Stimulated activated naive CD8-positive, alpha-beta T cell treated with anti-CD3 and anti-CD28 coated beads, Interleukin-15, Interleukin-2, amounts not matched to agents 100 ng/mL and 50 ng/mL, for 24 hours (primary cell): Measurements from ENCODE around the gene NCMAP.
"Not testable (repeated sequence)": the region's sequence is repeated elsewhere in the genome, so short reads cannot be mapped to it uniquely, and the experiment has no call there.

Source experiments
- H3K27ac Mint-ChIP-seq: one replicate; pipeline ENCODE4 v1.8.0; 2021; ENCODE audit warnings: mild to moderate bottlenecking, mixed read lengths
- H3K27me3 Mint-ChIP-seq: one replicate; pipeline ENCODE4 v1.8.0; 2021; ENCODE audit warnings: mixed read lengths
- H3K36me3 Mint-ChIP-seq: one replicate; pipeline ENCODE4 v1.8.0; 2021; ENCODE audit warnings: low read depth, mixed read lengths
- H3K4me1 Mint-ChIP-seq: one replicate; pipeline ENCODE4 v1.8.0; 2021; ENCODE audit warnings: low read depth, mixed read lengths
- H3K4me3 Mint-ChIP-seq: one replicate; pipeline ENCODE4 v1.8.0; 2021; ENCODE audit warnings: mild to moderate bottlenecking, mixed read lengths
- H3K9me3 Mint-ChIP-seq: one replicate; pipeline ENCODE4 v1.8.0; 2021; ENCODE audit warnings: mixed read lengths

NCMAP gene

DNA sequence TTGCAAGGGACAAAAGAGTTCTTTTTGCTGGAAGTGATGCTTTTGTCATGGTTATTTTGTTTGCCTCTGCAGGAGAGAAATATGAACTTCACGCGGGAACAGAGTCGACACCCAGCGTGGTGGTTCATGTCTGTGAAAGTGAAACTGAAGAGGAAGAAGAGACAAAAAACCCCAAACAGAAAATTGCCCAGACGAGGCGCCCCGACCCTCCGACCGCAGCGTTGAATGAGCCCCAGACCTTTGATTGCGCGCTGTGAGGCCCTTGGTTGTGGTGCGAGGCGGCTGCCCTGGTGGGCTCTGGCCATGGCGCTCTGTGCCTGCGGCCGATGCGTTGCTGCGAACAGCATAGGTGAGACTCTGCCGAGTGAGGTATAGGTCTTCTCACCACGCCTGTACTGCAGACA, 20.9 kb upstream of the NCMAP start:
- Mint-ChIP-seq H3K9me3 (no peaks in the 10 kb centered on the region), H3K27me3 (no peaks in the 10 kb centered on the region), H3K4me3 (peak overlapping the region; percentile 86), H3K4me1 (peaks cover 86% of the 10 kb centered on the region), H3K27ac (peak overlapping the region; percentile 100), H3K36me3 (peaks cover 51% of the 10 kb centered on the region)

DNA sequence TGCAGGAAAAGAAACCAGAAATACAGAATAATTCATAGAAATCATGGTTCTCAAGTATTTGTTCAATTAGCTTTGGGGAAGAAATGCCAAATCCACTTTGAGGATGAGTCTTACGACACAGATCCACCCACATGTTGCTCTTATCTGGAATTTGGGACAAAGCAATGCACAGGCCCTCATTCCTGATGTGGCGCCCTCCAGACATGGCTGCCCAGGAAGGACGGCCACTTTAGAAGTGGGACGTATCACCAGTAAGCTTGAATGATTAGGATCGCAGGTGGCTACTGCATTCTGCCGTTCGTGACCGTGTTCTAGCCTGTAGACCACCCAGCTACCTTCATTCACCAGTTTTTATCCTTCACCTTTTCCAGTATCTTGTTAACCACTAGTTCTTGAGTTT, 20.1 kb upstream of the NCMAP start:
- Mint-ChIP-seq H3K4me3 (peak overlapping the region; percentile 86), H3K4me1 (peaks cover 89% of the 10 kb centered on the region), H3K9me3 (no peaks in the 10 kb centered on the region), H3K27me3 (no peaks in the 10 kb centered on the region), H3K36me3 (peaks cover 57% of the 10 kb centered on the region), H3K27ac (peak overlapping the region; percentile 100)

DNA sequence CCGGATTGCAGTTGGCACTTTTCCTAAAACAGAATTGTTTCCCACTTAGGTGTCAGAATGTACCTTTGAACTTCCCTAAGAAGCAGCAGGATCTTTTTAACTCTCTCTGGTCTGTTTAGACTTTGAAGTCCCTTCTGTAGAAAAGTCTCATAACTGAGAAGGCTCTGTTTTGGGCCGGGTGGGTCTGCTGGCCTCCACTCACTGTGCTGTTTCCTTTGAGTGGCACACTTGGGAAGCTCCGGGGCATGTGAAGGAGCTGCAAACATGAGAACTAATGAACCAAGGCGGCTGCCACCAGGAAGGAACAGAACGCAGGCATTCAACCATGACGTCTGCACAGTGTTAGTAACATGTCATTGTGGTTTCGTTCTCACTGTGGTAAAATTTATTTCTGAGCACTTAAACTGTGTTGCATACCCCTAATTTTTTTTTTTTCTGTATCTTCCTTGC, 19.5 kb upstream of the NCMAP start:
- H3K4me1 Mint-ChIP-seq: peaks cover 91% of the 10 kb centered on the region
- peak overlapping the region; percentile 86 for H3K4me3 Mint-ChIP-seq
- no peaks in the 10 kb centered on the region for H3K27me3 Mint-ChIP-seq
- peaks cover 52% of the 10 kb centered on the region for H3K36me3 Mint-ChIP-seq
- H3K9me3 Mint-ChIP-seq: no peaks in the 10 kb centered on the region
- peak overlapping the region; percentile 100 for H3K27ac Mint-ChIP-seq

DNA sequence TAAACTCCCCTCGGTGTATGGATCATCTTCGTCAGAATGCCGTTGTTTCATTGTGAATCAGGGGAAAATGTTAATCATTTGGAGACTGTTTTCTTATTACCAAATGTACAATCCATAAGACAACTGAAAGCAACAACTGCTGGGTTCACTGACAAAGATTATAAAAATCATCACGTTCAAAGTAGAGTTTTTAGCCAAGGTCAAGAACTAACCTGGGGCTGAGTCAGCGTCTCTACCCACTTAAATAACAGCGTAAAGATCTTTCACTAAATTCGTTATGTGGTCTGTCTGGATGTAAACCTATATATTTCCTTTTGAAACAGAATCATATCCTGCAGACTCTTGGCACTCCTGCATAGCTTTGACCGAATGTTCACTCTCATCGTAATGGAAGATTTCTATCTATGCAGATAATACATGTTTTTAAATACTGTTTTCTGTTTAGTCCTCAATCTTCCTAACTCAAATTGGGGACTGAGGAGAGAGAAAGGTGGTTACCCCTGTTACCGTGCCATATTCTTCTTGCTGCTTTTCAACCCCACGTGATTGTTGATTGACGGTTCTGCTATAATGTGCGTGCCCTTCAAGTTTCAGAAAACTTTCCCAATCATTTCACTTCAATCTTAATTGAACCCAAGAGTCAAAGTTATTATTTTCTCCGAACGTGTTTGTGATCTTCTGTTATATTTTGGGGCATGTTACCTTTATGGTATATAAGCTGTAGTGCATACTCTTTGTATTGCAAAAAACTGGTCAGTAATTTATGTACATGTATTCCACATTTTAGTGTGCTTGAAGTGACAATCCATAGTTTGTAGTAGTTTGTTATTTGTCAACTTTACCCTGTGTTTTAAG, 15.6 kb upstream of the NCMAP start:
- Mint-ChIP-seq H3K4me1 (peaks cover 85% of the 10 kb centered on the region), H3K27me3 (no peaks in the 10 kb centered on the region), H3K4me3 (peak overlapping the region; percentile 67), H3K27ac (peak overlapping the region; percentile 94), H3K9me3 (no peaks in the 10 kb centered on the region), H3K36me3 (peaks cover 32% of the 10 kb centered on the region)

DNA sequence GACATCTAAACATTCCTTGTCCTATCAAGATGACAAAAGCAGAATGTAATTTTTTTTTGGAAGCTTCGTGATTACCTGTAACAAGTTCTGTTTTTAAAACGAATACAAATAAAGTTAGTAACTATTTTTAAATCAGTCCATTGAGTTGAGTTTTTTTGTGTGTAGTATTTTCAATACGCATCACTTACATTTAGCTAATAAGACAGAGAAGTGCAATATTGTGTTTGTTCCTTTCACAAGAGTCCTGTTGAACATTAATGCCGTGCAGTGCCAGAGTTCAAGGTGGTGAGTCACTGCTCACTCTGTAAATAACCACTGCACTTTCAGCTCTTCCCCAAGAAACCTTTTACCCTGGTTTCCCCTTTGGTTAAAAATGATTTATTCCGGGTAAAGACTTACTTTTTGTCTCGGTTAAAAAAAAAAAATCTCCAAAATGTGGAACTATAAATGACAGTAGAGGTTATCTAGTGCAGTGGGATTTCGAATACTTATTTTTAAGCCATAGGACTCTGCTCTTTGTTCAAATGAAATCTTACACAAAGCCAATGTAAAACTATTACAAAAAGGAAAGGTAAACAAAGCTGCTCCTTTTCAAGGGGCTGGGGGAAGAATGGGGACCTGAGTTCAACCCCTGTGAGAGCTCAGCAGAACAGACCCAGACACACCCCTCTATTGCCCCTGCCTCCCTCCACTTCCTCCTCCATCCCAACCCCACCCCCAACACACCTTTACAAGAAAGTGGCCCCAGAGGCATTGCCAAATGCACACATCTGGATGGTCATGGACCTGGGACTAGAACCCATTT, 14.8 kb upstream of the NCMAP start:
- H3K4me1 Mint-ChIP-seq: peaks cover 85% of the 10 kb centered on the region

DNA sequence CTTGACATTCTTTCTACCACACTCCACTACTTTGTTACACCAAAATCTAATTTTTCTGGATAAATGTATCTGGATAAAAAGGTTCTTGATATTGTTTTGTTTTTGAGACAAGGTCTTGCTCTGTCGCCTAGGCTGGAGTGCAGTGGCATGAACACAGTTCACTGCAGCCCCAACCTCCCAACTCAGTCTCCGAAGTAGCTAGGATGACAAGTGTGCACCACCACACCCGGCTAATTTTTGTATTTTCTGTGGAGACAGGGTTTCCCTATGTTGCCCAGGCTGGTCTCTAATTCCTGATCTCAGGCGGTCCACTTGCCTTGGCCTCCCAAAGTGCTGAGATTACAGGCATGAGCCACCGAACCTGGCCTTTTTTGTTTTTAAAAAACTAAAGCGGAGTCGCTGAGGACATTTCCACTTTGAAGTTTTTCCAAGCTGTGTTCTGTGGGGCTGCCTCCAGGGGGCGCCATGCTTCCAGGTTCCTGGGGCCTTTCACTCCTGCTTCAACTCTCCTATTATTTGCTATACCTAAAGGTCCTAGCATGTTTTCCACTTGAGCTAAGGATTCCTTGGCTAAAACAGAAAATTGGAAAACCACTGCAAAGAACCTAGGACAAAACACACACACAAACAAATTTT, 14.1 kb upstream of the NCMAP start:
- Mint-ChIP-seq H3K4me3 (peak overlapping the region; percentile 67), H3K27ac (peak overlapping the region; percentile 94), H3K27me3 (no peaks in the 10 kb centered on the region), H3K36me3 (peaks cover 23% of the 10 kb centered on the region), H3K9me3 (no peaks in the 10 kb centered on the region), H3K4me1 (peaks cover 78% of the 10 kb centered on the region)

More for the DNA sequence above, 14.8 kb upstream of the NCMAP start:
- peak overlapping the region; percentile 94 for H3K27ac Mint-ChIP-seq
- H3K36me3 Mint-ChIP-seq: peaks cover 30% of the 10 kb centered on the region
- H3K27me3 Mint-ChIP-seq: no peaks in the 10 kb centered on the region
- H3K9me3 Mint-ChIP-seq: no peaks in the 10 kb centered on the region
- H3K4me3 Mint-ChIP-seq: peak overlapping the region; percentile 67

DNA sequence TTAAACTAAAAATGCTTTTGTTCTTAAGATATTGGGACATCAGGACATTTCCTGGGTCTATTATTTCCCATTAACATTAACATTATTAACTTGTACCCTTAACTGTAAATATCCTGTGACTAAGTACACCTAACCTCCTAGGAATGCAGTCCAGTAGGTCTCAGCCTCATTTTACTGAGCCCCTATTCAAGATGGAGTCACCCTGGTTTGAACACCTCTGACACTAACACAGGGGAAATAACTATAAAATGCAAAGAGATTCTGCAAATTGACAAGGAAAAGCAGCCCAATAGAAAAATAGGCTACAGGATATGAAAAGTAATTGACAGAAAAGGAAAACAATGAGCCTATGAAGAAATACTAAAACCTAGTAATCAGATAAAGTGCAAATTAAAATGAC, 11.6 kb upstream of the NCMAP start:
- no peak overlapping the region for H3K4me3 Mint-ChIP-seq

DNA sequence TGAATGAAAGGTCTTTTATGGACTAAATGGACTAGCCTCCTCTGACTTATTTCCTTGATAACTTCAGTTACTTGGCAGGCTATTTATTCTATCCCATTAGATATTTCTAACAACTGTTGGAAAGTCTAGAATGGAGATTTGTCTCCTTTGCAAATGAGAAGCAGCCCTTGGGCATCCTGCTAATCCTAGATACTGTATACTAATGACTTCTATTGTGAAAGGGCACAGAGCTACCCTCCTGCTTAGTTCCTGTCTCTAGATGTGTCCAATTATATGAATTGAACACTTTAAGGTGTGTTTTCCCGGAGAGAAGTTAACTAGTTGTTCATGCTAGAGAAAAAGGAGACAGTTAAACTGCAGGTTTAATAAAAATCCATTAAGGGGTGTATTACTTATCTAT, 10.2 kb upstream of the NCMAP start:
- no peak overlapping the region for H3K4me3 Mint-ChIP-seq
- peaks cover 47% of the 10 kb centered on the region for H3K4me1 Mint-ChIP-seq
- no peaks in the 10 kb centered on the region for H3K27me3 Mint-ChIP-seq
- H3K27ac Mint-ChIP-seq: peak overlapping the region; percentile 22
- H3K36me3 Mint-ChIP-seq: peaks cover 1% of the 10 kb centered on the region
- no peaks in the 10 kb centered on the region for H3K9me3 Mint-ChIP-seq

More for the DNA sequence above, 11.6 kb upstream of the NCMAP start:
- H3K27me3 Mint-ChIP-seq: no peaks in the 10 kb centered on the region
- H3K9me3 Mint-ChIP-seq: no peaks in the 10 kb centered on the region
- peaks cover 62% of the 10 kb centered on the region for H3K4me1 Mint-ChIP-seq
- peaks cover 11% of the 10 kb centered on the region for H3K36me3 Mint-ChIP-seq
- H3K27ac Mint-ChIP-seq: no peak overlapping the region

DNA sequence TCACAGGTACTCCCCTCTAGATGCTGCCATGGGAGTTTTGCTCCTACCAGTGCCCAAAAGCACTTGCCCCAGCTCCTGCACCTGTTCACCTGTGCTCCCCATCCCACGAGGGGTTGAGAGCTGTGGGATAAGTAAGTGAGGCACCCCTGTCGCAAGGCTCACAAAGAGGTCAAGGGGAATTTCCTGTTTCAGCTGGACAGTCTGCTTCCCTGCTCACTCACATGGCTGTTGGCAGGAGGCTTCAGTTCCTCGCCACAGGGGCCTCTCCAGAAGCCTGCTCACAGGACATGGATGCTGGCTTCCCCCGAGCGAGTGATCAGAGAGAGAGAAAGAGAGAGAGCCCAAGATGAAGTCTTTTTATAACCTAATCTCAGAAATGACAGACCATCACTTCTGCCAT, 8.7 kb upstream of the NCMAP start:
- Mint-ChIP-seq H3K27me3 (no peaks in the 10 kb centered on the region), H3K9me3 (no peaks in the 10 kb centered on the region), H3K27ac (no peak overlapping the region), H3K36me3 (no peaks in the 10 kb centered on the region), H3K4me3 (no peak overlapping the region), H3K4me1 (peaks cover 32% of the 10 kb centered on the region)

DNA sequence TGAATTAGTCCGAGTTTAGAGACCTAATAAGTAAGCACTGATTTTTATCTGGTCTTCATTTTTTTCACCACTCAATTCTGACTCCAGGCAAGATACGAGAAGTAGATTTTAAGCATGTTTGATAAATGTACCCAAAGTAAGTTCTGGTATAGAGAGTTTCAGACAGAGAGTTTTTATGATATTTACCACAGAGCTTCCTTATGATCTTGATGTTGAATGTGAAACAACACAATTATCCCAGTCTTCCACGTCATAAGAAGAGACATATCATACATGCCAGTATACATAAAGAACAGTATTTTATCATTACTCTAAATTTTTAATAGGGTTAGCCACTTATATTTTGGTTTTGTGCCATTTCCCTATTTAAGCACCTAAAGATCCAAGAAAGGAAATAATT, 7.8 kb upstream of the NCMAP start:
- no peak overlapping the region for H3K4me3 Mint-ChIP-seq
- H3K27ac Mint-ChIP-seq: no peak overlapping the region
- H3K36me3 Mint-ChIP-seq: no peaks in the 10 kb centered on the region
- no peaks in the 10 kb centered on the region for H3K27me3 Mint-ChIP-seq
- H3K9me3 Mint-ChIP-seq: no peaks in the 10 kb centered on the region
- peaks cover 27% of the 10 kb centered on the region for H3K4me1 Mint-ChIP-seq

DNA sequence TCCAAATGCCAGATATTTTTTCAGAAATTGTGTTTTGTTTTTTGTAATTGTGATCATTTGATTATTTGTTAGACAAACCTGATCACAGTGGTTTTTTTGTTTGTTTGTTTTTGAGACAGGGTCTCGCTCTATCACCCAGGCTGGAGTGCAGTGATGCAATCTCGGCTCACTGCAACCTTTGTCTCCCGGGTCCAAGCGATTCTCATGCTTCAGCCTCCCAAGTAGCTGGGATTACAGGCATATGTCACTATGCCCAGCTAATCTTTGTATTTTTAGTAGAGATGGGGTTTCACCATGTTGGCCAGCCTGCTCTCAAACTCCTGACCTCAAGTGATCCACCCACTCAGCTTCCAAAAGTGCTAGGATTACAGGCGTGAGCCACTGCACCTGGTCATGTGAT, 6.7 kb upstream of the NCMAP start:
- H3K4me3 Mint-ChIP-seq, H3K27me3 Mint-ChIP-seq, H3K9me3 Mint-ChIP-seq, H3K36me3 Mint-ChIP-seq, H3K27ac Mint-ChIP-seq: not testable (repeated sequence)
- H3K4me1 Mint-ChIP-seq: peaks cover 25% of the 10 kb centered on the region

DNA sequence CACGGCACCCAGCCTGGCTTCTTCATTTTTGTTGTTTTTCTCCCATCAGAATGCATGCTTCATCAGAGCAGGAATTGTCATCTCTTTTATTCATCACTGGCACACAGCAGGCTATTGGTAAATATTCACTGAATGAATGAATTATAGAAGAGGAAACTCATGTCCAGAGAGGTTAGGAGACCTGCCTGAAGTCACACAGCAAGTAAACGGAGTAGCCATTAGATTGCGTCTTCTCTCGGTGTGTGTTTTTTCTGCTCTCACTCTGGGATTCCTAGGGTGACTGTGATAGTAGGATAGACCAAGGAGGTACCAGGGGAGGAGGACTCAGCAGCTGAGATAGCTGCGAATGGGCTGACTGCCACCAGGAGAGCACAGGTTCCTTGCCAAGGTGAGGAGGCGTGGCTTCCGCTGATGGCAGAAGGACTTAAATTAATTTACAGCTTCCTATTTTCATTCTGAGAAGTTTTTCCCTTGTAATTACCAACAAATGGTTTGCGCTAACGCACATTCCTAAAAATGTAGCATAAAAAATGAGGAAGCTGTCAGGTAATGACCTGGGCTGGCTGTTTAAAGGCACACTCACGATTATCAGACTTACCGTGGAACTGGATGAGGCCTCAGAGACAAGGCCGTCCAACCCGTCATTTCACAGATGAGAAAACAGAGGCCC, 4.5 kb upstream of the NCMAP start:
- Mint-ChIP-seq H3K36me3 (no peaks in the 10 kb centered on the region), H3K9me3 (no peaks in the 10 kb centered on the region), H3K27me3 (peaks cover 8% of the 10 kb centered on the region), H3K4me1 (peaks cover 14% of the 10 kb centered on the region), H3K4me3 (no peak overlapping the region), H3K27ac (no peak overlapping the region)

DNA sequence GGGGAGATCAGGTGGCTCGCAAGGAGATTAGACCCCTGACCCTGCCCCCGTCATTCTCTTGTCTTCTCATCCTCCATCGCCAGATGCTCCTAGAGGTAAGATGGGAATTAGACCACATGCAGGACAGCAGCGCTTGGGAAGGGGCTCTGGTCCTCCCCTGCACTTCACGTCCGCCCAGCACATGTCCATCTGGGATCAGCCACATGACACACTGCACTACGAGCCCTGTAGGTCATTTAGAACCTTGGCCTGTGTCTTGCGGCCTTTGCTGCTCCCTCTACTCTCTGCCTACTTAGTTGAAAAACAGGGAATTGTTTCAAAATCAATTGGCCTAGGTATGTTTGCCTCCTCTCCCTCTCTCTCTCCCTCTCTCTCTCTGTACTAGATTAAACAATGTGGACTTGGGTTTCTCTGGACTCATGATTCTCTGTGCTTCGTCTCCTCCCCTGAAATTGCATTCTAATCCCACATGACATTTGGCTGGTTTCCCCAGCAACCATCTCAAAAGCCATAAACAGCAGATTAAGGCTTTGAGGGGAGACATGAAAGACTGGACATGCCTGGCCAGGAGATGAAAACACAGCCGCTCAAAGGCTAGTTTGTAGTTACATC, 3.8 kb upstream of the NCMAP start:
- H3K27ac Mint-ChIP-seq: no peak overlapping the region
- no peaks in the 10 kb centered on the region for H3K36me3 Mint-ChIP-seq
- peaks cover 14% of the 10 kb centered on the region for H3K27me3 Mint-ChIP-seq
- H3K9me3 Mint-ChIP-seq: no peaks in the 10 kb centered on the region
- no peak overlapping the region for H3K4me3 Mint-ChIP-seq
- H3K4me1 Mint-ChIP-seq: peaks cover 20% of the 10 kb centered on the region

DNA sequence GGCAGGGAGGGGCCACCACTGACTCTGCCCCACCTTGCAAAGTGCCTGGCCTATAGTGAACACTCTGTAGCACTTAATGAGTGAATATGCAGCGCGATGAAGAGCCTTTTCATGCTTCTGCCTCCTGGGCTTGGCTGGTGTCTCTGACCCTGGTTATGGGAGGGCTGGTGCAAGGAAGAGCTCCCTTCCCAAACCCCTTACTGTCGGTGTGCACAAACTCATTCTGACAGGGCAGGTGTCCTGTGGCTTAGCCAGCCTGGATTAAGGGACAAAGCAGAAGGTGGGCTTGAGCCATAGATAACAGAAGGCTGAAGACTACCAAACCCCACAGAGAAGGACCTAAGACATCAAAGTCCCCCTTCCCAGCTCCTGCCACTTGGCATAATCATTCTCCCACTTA, 2.0 kb upstream of the NCMAP start:
- Mint-ChIP-seq H3K36me3 (no peaks in the 10 kb centered on the region), H3K27me3 (peaks cover 16% of the 10 kb centered on the region), H3K4me1 (peaks cover 18% of the 10 kb centered on the region), H3K27ac (no peak overlapping the region), H3K9me3 (no peaks in the 10 kb centered on the region), H3K4me3 (no peak overlapping the region)
